Thoracic aorta (tissue), 2 donors: ENCODE measurements around the gene CCSAP. TPM values are rescaled to one million over a fixed set of nuclear protein-coding genes. Genes with fewer than 3 reads are reported as not detected.
"Not testable (repeated sequence)": the region's sequence is repeated elsewhere in the genome, so short reads cannot be mapped to it uniquely, and the experiment has no call there.

ENCODE experiments used
- ATAC-seq: fragments of 150-250 bp; one replicate; pipeline ENCODE4 v1.8.0; 2017; ENCODE audit warnings: low read depth; ENCODE audit not compliant: insufficient number of reproducible peaks, low FRiP score
- DNase-seq: peaks from one replicate; pipeline ENCODE4 v3.0.0-alpha.2; 2020; ENCODE audit warnings: low spot score
- H3K27ac ChIP-seq, 2 donors: fragments of 200-600 bp; sonication (generic); 1 replicate in 1 of 2; 2 replicates in 1 of 2; pipeline ENCODE4 v1.5.1; 2016; ENCODE audit warnings: mild to moderate bottlenecking in 2 of 2, moderate library complexity in 2 of 2
- H3K27me3 ChIP-seq: fragments of 200-600 bp; sonication (generic); replicated peaks from 2 replicates; pipeline ENCODE4 v1.6.0; 2016; ENCODE audit warnings: mild to moderate bottlenecking; ENCODE audit not compliant: insufficient read depth
- H3K36me3 ChIP-seq: fragments of 200-600 bp; sonication (generic); one replicate; pipeline ENCODE4 v1.5.1; 2016
- H3K4me1 ChIP-seq, 2 donors: fragments of 200-600 bp; sonication (generic); 1 replicate in 1 of 2; 2 replicates in 1 of 2; pipeline versions ENCODE4 v1.5.1 to v1.6.0; 2016; ENCODE audit warnings: low read depth in 2 of 2, mild to moderate bottlenecking in 1 of 2; ENCODE audit not compliant: control insufficient read depth in 1 of 2
- H3K4me3 ChIP-seq: fragments of 200-600 bp; sonication (generic); 2 replicates; pipeline ENCODE4 v1.5.1; 2016; ENCODE audit warnings: mild to moderate bottlenecking
- H3K9me3 ChIP-seq: fragments of 200-600 bp; sonication (generic); 2 replicates; pipeline ENCODE4 v1.5.1; 2016
- total RNA-seq, 2 donors: library from RNA; depleted of rRNA; stranded (reverse); fragments of >200 nt; gene quantifications; one replicate each; pipeline versions ENCODE4 v1.1.0 to v1.2.3, GENCODE V29; 2016
- TF ChIP-seq, protein P1 (sequence below): fragments of 200-600 bp; sonication (generic); IDR thresholded peaks from one replicate; pipeline ENCODE4 v1.5.1; 2019; ENCODE audit warnings: antibody characterized with exemption

The CCSAP gene
- total RNA-seq, 2 donors from 2014 or later = 3.8 to 5.6 TPM

DNA sequence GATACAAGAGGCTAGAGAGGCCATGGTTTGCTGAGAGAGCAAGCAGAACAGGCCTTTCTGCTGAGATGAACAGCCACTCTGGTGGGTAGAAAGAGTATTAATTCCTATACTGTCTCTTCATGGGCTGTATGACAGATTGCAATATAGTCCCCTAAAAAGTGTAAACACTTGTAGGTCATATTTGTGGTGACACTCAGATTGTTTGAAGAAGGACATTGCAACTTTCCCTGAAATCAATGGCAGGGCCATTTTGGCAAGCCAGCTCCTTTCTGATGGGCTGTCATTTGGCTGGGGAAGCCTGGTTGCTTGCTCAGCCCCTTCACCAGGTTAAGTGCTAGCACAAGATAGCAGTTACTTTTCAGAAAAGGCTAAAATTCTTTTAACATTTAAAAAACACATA lies 44.4 kb downstream of the CCSAP start:
- DNase-seq (no peak), ATAC-seq (no peak)
- peaks cover 26% of the 10 kb centered on the region for H3K36me3 ChIP-seq
- H3K27ac ChIP-seq = no peak overlapping the region
- TF ChIP-seq, protein P1, sequence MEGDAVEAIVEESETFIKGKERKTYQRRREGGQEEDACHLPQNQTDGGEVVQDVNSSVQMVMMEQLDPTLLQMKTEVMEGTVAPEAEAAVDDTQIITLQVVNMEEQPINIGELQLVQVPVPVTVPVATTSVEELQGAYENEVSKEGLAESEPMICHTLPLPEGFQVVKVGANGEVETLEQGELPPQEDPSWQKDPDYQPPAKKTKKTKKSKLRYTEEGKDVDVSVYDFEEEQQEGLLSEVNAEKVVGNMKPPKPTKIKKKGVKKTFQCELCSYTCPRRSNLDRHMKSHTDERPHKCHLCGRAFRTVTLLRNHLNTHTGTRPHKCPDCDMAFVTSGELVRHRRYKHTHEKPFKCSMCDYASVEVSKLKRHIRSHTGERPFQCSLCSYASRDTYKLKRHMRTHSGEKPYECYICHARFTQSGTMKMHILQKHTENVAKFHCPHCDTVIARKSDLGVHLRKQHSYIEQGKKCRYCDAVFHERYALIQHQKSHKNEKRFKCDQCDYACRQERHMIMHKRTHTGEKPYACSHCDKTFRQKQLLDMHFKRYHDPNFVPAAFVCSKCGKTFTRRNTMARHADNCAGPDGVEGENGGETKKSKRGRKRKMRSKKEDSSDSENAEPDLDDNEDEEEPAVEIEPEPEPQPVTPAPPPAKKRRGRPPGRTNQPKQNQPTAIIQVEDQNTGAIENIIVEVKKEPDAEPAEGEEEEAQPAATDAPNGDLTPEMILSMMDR = no peak
- no peaks in the 10 kb centered on the region for H3K27me3 ChIP-seq
- no peak overlapping the region for H3K4me3 ChIP-seq
- H3K4me1 ChIP-seq = no peaks in the 10 kb centered on the region
- no peaks in the 10 kb centered on the region for H3K9me3 ChIP-seq

DNA sequence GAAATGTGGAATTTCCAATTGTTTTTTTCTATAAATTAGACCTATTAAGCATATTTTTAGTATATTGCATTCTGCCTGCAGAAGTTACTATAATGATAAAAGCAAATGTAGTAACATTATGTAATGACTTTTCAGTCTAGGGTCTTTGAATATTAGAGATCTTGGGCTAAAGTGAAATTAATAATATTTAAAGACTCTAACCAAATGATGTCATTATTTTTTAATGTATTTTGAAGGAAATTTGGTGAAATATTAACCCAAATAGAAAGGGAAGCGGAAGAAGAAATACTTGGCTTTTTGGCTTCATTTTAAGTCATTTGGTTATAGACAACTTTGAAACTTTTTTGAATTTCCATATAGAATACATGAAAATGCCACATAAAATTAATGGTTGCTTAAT lies 45.1 kb downstream of the CCSAP start:
- DNase-seq (no peak), ATAC-seq (no peak)
- peaks cover 23% of the 10 kb centered on the region for H3K36me3 ChIP-seq
- TF ChIP-seq, protein P1 = no peak
- no peaks in the 10 kb centered on the region for H3K4me1 ChIP-seq
- no peak overlapping the region for H3K27ac ChIP-seq
- H3K4me3 ChIP-seq = no peak overlapping the region
- no peaks in the 10 kb centered on the region for H3K9me3 ChIP-seq
- H3K27me3 ChIP-seq = no peaks in the 10 kb centered on the region

DNA sequence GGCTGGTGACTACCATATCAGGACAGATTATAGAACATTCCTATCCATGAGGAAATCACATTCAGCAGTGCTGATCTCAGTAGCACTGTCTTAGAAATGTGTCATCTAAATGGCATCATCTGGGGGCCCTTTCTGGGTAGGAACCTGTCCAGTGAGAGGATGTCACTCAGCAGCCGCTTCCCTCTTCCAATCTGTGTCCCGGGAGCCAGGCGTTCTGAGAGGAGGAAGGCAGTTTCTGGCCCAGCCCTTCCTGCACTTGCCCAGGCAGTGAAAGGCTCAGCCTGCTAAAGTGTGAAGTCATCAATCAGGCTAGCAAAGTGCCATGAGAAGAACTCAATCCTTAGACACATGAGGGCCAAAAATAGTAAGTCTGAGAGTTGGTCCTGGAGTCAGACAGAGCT lies 46.3 kb downstream of the CCSAP start:
- no peak for ATAC-seq

DNA sequence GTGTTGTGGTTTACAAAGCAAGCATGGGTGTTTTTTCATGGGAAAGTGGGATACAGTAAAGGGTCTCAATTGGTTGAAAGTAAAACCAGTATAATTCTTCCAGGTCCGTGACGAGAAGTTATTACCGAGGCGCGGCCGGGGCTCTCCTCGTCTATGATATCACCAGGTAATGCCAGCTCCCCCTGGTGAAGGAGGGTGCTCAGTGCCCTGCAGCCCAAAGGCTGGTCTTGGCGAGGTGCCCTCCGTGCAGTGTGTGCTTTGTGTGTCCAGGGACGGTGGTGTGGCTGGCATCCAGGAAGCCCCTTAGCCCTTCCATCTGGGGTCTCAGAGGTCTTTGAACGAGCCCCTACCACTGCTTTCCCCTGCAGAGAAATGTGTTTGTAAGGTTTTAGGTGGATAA lies 47.1 kb downstream of the CCSAP start:
- Histone ChIP-seq H3K4me3 (no peak overlapping the region), H3K4me1 (no peaks in the 10 kb centered on the region), H3K27ac (no peak overlapping the region), H3K9me3 (no peaks in the 10 kb centered on the region), H3K27me3 (no peaks in the 10 kb centered on the region), H3K36me3 (peaks cover 22% of the 10 kb centered on the region)
- DNase-seq = no peak
- TF ChIP-seq, protein P1 = no peak
- no peak for ATAC-seq

More for the DNA sequence above, 46.3 kb downstream of the CCSAP start:
- Histone ChIP-seq H3K27me3 (no peaks in the 10 kb centered on the region), H3K4me1 (no peaks in the 10 kb centered on the region), H3K4me3 (no peak overlapping the region), H3K36me3 (peaks cover 22% of the 10 kb centered on the region), H3K9me3 (no peaks in the 10 kb centered on the region), H3K27ac (no peak overlapping the region)
- DNase-seq = no peak
- TF ChIP-seq, protein P1 = no peak

DNA sequence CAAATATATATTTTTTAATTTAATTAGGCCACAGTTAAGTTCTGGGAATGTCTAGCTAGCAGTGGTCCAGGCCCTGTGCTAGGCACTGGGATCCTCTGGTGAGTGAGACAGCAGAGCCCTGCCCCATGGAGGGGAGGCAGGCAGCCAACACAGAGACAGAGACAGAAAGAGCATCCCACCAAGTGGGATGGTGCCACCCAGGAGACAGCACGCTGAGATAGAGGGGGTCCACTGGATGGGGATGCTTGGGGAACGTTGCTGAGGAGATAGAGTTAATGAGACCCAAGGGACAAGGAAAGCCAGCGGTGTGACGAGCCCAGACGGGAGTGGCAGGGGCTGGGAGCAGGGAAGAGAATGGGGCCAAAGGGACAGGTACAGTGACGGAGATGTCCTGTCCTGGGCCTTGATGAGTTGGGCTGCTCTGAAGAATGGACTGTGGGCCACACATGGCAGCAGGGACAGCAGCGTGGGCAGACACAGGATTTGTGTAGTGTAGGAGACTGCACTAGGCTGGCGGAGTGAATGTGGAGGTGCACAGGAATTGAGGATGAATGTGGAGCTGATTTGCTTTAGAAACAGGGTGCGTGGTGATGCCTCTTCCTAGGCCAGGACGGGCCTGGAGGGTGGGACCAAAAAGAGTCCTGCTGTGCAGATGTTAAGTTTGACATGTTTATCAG lies 49.2 kb downstream of the CCSAP start:
- Histone ChIP-seq H3K4me1 (no peaks in the 10 kb centered on the region), H3K9me3 (no peaks in the 10 kb centered on the region), H3K27ac (no peak overlapping the region), H3K27me3 (no peaks in the 10 kb centered on the region), H3K36me3 (peaks cover 11% of the 10 kb centered on the region), H3K4me3 (no peak overlapping the region)
- TF ChIP-seq, protein P1 = no peak
- DNase-seq (no peak), ATAC-seq (no peak)

DNA sequence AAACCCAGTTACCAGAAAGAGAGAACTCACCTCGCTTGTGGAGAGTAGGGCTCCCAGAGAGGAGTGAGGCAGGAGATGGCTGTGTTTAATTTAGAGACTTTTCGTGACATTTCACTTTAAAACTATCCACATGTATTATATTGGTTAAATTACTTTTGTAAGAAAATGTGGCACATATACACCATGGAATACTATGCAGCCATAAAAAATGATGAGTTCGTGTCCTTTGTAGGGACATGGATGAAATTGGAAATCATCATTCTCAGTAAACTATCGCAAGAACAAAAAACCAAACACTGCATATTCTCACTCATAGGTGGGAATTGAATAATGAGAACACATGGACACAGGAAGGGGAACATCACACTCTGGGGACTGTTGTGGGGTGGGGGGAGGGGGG lies 51.2 kb downstream of the CCSAP start:
- not testable (repeated sequence) for H3K36me3 ChIP-seq, H3K4me3 ChIP-seq, DNase-seq, H3K4me1 ChIP-seq, H3K27me3 ChIP-seq, H3K9me3 ChIP-seq, H3K27ac ChIP-seq, ATAC-seq
